GM21619 (cell line): ENCODE measurements around the gene PES1.
"Not testable (repeated sequence)": the region's sequence is repeated elsewhere in the genome, so short reads cannot be mapped to it uniquely, and the experiment has no call there.

Experiments
- ATAC-seq: cut with Tn5 transposase; IDR thresholded peaks from one replicate; pipeline ENCODE4 v1.9.1; 2021; ENCODE audit not compliant: unreplicated experiment

The PES1 gene

DNA sequence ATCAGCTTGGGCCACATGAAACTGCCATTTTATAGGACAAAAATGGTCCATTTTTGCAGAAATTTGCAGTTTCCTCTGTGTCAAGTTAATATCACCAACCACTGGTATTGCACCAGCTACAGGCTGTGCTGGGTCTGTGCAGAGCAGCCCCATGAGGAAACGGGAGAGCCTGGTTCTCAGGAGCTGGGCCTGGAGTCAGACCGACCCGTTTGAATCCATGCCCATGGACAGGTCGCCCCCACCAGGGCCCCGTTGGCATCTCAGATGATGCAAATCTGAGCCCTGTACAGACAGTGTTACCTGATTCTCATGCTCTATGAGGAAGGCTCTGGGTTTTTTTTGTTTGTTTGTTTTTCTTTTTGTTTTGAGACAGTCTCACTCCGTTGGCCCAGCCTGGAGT, 35.3 kb downstream of the PES1 start:
- ATAC-seq: no peak

GRCh38 chr22:30555282-30556210, 36.2 kb downstream of the PES1 start:
- ATAC-seq: no peak

GRCh38 chr22:30553971-30554370, 37.7 kb downstream of the PES1 start:
- ATAC-seq: no peak

DNA sequence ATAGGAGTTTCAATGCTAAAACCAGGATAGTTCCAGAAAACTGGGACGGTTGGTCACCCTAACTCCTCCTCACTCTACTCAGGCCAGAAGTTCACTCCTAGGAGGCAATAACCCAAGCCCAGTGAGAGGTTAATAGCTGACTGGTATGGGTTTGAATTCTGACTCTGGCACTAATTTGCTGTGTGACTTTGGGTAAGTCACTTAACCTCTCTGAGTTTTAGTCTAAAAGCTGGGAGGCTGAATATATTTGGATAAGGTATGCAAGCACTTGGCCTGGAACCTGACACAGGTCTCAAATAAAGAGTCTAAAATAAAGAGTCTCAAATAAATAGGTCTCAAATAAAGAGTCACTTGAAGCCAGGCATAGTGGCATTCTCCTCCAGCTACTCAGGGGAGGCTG, 39.0 kb downstream of the PES1 start:
- no peak for ATAC-seq

DNA sequence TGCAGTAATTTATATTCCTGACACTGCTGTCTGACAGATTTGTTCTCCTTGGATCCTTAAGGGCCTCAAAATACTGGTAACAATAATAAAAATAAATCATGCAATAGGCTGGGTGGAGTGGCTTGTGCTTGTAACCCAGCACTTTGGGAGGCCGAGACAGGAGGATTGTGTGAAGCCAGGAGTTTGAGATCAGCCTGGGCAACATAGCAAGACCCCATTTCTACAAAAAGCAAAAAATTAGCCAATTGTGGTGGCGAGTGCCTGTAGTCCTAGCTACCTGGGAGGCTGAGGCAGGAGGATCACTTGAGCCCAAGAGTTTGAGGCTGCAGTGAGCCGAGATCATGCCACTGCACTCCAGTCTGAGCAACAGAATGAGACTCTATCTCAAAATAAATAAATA, 39.9 kb downstream of the PES1 start:
- ATAC-seq: not testable (repeated sequence)

- ATAC-seq: no peak
Measured at GRCh38 chr22:30547188-30547587, 44.5 kb downstream of the PES1 start.

- ATAC-seq: no peak
Measured at GRCh38 chr22:30546616-30547015, 45.1 kb downstream of the PES1 start, which contains the start of gene SEC14L6. Gene SEC14L6, minus strand, starts transcription at chr22:30546741. Its CDS starts 59 bp downstream, at chr22:30546682.

GRCh38 chr22:30542811-30543188, 48.9 kb downstream of the PES1 start:
- no peak for ATAC-seq

DNA sequence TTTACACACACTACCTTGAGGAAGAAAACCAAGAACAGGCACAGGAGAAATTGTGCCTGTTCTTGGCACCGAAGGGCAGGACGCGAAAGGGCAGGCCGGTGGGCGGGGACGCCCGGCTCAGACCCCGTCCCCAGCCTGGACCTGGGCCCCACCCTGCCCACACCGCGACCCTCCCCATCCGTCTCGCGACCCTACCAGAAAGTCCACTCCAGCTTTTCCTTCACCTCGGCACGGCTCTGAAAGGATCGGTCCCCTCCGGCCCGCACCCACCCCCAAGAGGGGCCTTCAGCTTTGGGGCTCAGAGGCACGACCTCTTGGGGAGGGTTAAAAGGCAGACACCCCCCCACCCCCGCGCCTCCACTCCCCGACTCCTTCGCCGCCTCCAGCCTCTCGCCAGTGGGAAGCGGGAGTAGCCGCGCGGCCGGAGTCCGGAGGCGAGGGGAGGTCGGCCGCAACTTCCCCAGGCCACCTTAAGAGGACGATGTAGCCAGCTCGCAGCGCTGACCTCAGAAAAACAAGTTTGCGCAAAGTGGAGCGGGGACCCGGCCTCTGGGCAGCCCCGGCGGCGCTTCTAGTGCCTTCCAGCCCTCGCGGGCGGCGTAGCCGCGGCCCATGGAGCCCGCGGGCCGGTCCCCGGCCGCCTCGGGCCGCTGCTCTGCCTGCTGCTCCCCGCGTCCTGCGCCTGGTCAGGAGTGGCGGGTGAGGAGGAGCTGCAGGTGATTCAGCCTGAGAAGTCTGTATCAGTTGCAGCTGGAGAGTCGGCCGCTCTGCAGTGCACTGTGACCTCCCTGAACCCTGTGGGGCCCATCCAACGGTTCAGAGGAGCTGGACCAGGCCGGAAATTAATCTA, 49.5 kb downstream of the PES1 start:
- ATAC-seq: no peak

- ATAC-seq: not testable (repeated sequence)
Measured at GRCh38 chr22:30541511-30541910, 50.2 kb downstream of the PES1 start.

DNA sequence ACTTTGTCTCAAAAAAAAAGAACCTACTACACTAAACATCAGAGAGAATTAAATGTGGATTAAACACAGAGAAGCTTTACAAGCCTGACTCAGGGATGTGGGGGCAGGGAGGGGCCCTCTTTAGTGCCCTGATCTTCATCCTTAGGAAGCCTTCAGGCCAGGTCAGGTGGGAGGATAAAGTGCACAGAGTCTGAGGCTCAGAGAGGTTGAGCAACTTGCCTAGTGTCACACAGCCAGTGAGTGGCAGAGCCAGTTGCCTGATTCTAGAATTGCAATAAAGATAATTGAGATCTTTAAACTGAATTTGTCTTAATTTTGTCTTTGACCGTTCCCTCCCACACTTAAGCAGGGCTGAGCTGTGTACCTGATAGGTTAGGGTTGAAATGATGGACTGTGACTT, 52.3 kb downstream of the PES1 start:
- ATAC-seq: no peak

DNA sequence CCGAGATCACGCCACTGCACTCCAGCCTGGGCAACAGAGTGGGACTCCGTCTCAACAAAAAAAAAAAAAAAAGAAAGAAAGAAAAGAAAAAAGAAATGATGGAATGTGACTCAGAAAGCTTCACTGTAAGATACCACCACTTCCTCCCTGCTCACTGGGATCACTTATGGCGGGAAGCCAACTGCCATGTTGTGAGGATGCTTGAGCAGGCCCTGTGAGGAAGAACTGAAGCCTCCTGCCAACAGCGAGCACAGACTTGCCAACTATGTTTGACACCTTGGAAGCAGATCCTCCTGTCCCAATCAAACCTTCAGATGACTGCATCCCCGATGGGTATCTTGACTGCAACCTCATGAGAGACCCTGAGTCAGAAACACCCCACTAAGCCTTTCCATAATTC, 53.4 kb downstream of the PES1 start:
- no peak for ATAC-seq

DNA sequence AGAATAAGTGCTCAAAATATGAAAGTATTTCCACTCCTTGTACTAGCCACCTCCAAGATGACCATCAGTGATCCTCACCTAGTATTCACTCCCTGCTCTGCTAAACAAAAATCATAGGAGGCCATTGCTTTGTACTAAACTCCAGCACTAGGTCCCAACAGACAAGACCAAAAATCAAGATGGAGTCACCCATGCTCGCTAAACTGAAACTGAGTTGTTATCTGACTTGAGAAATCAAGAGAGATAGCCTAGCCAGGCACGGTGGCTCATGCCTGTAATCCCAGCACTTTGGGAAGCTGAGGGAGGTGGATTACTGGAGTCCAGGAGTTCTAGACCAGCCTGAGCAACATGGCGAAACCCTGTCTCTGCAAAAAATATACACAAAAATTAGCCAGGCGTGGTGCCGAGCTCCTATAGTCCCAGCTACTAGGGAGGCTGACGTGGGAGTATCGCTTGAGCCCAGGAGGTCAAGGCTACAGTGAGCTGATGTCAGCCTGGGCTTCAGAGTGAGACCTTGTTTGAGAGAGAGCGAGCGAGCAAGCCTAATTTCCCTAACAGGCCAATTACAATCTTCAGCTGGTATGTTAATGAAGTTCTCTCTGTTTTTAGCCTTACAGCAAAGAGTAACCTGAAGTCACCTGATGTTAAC, 54.5 kb downstream of the PES1 start:
- ATAC-seq: no peak

DNA sequence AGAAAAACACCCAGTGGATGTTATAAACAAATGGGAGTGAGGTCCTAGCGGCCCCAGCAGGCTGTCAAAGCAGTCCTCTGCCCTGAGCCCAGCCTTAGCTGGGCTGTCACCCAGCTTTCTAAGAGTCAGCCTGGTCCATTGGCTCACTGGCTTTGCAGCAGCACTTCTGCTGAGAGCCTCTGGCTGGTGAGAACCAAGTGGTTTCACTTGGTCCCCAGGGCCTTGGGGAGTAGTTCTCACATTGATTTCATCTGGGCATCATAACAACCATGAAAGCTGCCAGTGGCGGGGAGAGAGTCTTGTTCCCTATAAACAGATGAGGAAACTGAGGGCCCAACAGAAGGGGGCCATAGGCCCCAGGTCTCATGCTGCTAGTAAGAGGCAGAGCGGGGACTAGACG, 56.5 kb downstream of the PES1 start:
- ATAC-seq: no peak

DNA sequence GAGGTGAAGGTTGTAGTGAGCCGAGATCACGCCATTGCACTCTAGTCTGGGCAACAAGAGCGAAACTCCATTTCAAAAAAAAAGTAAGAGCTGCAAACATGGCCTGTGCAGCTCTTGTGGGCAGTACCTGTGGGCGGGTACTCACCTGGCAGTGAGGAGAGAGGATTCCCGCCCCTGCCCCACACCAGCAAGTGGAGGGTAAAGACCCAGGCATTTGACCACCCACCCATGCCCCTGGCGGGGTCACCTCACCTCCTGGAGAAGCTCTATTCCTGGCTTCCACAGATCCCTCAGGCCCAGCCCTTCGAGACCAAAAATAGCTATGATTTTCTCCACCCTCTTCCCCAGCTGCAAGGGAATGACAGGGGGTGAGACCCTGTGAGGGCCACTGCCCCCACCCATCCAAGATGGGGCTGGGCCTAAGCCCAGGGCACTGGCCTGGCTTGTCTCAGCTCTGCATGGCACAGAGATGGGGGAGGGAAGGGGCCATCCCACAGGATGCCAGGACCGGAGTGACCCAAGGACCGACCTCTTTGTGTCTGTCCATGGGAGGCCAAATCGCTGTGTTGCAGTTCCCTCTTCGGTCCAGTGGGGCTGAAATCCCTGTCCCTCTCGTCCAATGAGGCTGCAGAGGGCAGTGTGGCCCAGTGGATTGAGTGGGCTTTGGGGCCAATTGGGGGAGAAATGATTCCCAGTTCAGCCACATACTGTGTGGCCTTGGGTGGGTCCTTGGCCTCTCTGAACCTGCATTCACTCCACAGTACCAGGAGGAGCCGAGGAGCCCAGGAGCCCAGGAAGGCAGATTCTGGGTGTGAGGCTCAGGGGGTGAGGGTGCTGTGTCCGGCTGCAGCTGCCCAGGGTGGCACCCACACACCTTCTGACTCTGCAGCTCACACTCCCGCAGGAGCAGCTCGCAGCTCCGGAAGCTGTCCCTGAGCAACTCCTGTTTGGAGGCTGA, 59.8 kb downstream of the PES1 start:
- no peak for ATAC-seq

GRCh38 chr22:30526656-30527055, 65.1 kb downstream of the PES1 start:
- ATAC-seq: no peak
